ENCODE measurements around the gene RFTN1. TPM values are rescaled to one million over a fixed set of nuclear protein-coding genes. Genes with fewer than 3 reads are reported as not detected.

The RFTN1 gene
- total and polyA plus RNA-seq, 10 of the 15 experiments (the other 5 are each of a cell fraction or from before 2014, with no cell fraction given): 20.6 to 213 (median 147) TPM

DNA sequence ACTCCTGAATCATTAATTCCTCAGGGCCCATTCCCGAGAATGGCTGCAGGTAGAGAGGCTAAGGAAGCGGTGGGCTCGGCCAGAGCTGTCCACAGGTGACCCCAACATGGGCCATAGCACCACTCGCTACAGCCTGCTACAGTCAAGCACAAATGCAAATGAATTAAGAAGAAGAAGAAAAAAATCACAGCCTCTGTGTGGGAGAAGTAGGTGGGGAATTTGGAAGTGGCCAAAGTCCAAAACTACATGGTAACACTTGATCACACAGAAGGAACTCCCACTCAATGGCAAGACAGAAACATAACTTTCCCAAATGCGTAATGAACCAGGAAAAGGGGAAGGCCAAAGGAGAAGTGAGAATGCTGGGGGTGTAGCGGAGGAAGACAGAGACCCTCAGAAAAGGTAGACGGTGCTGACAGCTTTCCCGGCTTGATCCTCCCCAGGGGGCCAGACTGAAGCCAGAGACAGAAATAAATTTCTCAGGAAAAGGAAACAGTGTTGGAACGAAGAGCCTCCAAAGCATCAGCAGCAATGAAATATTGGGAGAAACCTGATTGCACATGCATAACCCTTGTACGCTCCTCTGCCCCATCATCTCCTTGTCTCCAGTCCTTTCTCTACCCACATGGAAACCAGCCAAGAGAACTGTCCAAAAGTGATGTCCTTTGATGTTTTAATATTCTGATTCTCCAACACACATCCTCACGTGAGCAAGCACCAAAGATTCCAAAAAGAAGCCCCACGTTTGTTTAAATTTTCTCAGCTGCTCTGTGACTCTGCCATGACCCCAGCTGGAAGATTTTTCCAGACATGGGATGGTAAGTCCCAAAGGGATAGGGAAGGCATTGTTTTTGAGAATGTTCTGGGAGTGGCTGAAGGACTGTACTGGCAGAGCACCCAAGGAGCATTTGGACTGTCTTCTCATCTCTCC, 140.9 kb downstream of the RFTN1 start (continued):
- TF ChIP-seq, protein P1, sequence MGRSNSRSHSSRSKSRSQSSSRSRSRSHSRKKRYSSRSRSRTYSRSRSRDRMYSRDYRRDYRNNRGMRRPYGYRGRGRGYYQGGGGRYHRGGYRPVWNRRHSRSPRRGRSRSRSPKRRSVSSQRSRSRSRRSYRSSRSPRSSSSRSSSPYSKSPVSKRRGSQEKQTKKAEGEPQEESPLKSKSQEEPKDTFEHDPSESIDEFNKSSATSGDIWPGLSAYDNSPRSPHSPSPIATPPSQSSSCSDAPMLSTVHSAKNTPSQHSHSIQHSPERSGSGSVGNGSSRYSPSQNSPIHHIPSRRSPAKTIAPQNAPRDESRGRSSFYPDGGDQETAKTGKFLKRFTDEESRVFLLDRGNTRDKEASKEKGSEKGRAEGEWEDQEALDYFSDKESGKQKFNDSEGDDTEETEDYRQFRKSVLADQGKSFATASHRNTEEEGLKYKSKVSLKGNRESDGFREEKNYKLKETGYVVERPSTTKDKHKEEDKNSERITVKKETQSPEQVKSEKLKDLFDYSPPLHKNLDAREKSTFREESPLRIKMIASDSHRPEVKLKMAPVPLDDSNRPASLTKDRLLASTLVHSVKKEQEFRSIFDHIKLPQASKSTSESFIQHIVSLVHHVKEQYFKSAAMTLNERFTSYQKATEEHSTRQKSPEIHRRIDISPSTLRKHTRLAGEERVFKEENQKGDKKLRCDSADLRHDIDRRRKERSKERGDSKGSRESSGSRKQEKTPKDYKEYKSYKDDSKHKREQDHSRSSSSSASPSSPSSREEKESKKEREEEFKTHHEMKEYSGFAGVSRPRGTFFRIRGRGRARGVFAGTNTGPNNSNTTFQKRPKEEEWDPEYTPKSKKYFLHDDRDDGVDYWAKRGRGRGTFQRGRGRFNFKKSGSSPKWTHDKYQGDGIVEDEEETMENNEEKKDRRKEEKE (IDR thresholded peaks at IDR 0.05): no peak
- TF ChIP-seq, protein P2, sequence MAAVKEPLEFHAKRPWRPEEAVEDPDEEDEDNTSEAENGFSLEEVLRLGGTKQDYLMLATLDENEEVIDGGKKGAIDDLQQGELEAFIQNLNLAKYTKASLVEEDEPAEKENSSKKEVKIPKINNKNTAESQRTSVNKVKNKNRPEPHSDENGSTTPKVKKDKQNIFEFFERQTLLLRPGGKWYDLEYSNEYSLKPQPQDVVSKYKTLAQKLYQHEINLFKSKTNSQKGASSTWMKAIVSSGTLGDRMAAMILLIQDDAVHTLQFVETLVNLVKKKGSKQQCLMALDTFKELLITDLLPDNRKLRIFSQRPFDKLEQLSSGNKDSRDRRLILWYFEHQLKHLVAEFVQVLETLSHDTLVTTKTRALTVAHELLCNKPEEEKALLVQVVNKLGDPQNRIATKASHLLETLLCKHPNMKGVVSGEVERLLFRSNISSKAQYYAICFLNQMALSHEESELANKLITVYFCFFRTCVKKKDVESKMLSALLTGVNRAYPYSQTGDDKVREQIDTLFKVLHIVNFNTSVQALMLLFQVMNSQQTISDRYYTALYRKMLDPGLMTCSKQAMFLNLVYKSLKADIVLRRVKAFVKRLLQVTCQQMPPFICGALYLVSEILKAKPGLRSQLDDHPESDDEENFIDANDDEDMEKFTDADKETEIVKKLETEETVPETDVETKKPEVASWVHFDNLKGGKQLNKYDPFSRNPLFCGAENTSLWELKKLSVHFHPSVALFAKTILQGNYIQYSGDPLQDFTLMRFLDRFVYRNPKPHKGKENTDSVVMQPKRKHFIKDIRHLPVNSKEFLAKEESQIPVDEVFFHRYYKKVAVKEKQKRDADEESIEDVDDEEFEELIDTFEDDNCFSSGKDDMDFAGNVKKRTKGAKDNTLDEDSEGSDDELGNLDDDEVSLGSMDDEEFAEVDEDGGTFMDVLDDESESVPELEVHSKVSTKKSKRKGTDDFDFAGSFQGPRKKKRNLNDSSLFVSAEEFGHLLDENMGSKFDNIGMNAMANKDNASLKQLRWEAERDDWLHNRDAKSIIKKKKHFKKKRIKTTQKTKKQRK (IDR thresholded peaks at IDR 0.05; ENCODE audit: low read depth, low read length): no peak
- peak in 1 of 2 experiments; percentile 61; a peak in 1 of 4 replicates for TF ChIP-seq SRF (IDR thresholded peaks at IDR 0.05; ENCODE audit: low read depth in 2 of 2, low read length in 2 of 2)
- TF ChIP-seq ZZZ3 (IDR thresholded peaks at IDR 0.05; ENCODE audit: control insufficient read depth, insufficient read length, low read depth): no peak
- TF ChIP-seq CBFB (IDR thresholded peaks at IDR 0.05; ENCODE audit: low read depth): 0 out of 2 replicates have a peak, but pooled peaks have one; percentile 45
- TF ChIP-seq NR2C1 (IDR thresholded peaks at IDR 0.05): no peak
- TF ChIP-seq MYB (IDR thresholded peaks at IDR 0.05; ENCODE audit: borderline replicate concordance, low read depth, low read length): no peak
- TF ChIP-seq FOXK2 (IDR thresholded peaks at IDR 0.05): no peak
- TF ChIP-seq RFX5 (IDR thresholded peaks at IDR 0.05; ENCODE audit: low read depth, low read length): peak; percentile 92
- no peak for TF ChIP-seq CBX3 (IDR thresholded peaks at IDR 0.05; ENCODE audit: borderline replicate concordance, low read depth)
- no peak for TF ChIP-seq MYC (IDR thresholded peaks at IDR 0.05; ENCODE audit: insufficient read depth, insufficient read length, insufficient replicate concordance, low read length, severe bottlenecking)
- TF ChIP-seq NFYA (IDR thresholded peaks at IDR 0.05; ENCODE audit: borderline replicate concordance, low read depth, low read length): no peak
- peak; percentile 75 for TF ChIP-seq ZNF384 (IDR thresholded peaks at IDR 0.05; ENCODE audit: borderline replicate concordance, low read depth, low read length)
- TF ChIP-seq GABPA (IDR thresholded peaks at IDR 0.05; ENCODE audit: low read depth): 0 out of 2 replicates have a peak, but pooled peaks have one; percentile 10
- peak; percentile 93 for TF ChIP-seq GATAD2B (conservative IDR thresholded peaks at IDR 0.05; ENCODE audit: low read depth)
